GM12878 (cell line): ENCODE measurements around the gene NDC80. TPM values are rescaled to one million over a fixed set of nuclear protein-coding genes. Genes with fewer than 3 reads are reported as not detected.

Experiments
- BACH1 ChIP-seq: fragments of 450-650 bp; IDR thresholded peaks from 2 replicates; pipeline ENCODE4 v1.6.1; 2017; ENCODE audit warnings: mild to moderate bottlenecking, borderline replicate concordance
- BRCA1 ChIP-seq: IDR thresholded peaks from 2 replicates; pipeline ENCODE4 v1.6.1; 2011; ENCODE audit warnings: low read depth, low read length, improper control_type of control experiment
- CEBPB ChIP-seq, 2 experiments: fragments of 150-350 bp in 1 of 2; IDR thresholded peaks; 2 replicates each; pipeline ENCODE4 v1.6.1; 2012 to 2014; ENCODE audit warnings: low read depth in 2 of 2, low read length in 2 of 2, borderline replicate concordance in 1 of 2, inconsistent platforms in 1 of 2
- JUND ChIP-seq: IDR thresholded peaks from 2 replicates; pipeline ENCODE4 v1.6.1; 2012; ENCODE audit warnings: low read depth, mild to moderate bottlenecking, low read length, improper control_type of control experiment, moderate library complexity
- MEF2B ChIP-seq: fragments of 450-650 bp; IDR thresholded peaks from 2 replicates; pipeline ENCODE4 v1.6.1; 2018; ENCODE audit warnings: mild to moderate bottlenecking, moderate library complexity; ENCODE audit not compliant: partially characterized antibody, poor library complexity, severe bottlenecking
- NRF1 ChIP-seq: conservative IDR thresholded peaks from 2 replicates; pipeline ENCODE4 v1.6.1; 2011; ENCODE audit warnings: mild to moderate bottlenecking, low read depth, low read length, improper control_type of control experiment
- POU2F2 ChIP-seq: IDR thresholded peaks from 3 replicates; pipeline ENCODE4 v1.6.1; 2011; ENCODE audit warnings: low read depth, mild to moderate bottlenecking, low read length, borderline replicate concordance
- TCF7 ChIP-seq: IDR thresholded peaks from 2 replicates; pipeline ENCODE4 v1.6.1; 2014; ENCODE audit warnings: antibody characterized with exemption, borderline replicate concordance
- polyA plus RNA-seq, 11 experiments: library from polyadenylated mRNA; depleted of rRNA in 4 of 11; unstranded in 6 of 11; stranded (reverse) in 5 of 11; fragments of >200 nt; fragmentation: Nextera tagmentation in 4 of 11; fragmentation: Illumina TruSeq in 1 of 11; extraction: Ambion mirVana in 4 of 11; extraction: Trizol in 1 of 11; gene quantifications; 1 replicate in 1 of 11; 2 replicates in 10 of 11; pipeline versions ENCODE4 v1.2.1 to v1.2.3, GENCODE V29; 2011 to 2016; ENCODE audit warnings: inconsistent platforms in 2 of 11, missing spikeins in 2 of 11, low read depth in 1 of 11
- total RNA-seq, 4 experiments: library from RNA; depleted of rRNA in 3 of 4; stranded (reverse); fragments of >200 nt in 3 of 4; fragmentation: Illumina TruSeq in 1 of 4; extraction: Trizol in 1 of 4; gene quantifications; 2 replicates each; pipeline versions ENCODE4 v1.2.1 to v1.2.3, GENCODE V29; 2013 to 2021
- TF ChIP-seq, protein P1 (sequence below): fragments of 450-650 bp; IDR thresholded peaks from 2 replicates; pipeline ENCODE4 v1.6.1; 2018; ENCODE audit warnings: mild to moderate bottlenecking, low read depth, moderate library complexity; ENCODE audit not compliant: partially characterized antibody
- TF ChIP-seq, protein P2 (sequence below): IDR thresholded peaks from 2 replicates; pipeline ENCODE4 v1.6.1; 2012; ENCODE audit warnings: low read length, inconsistent platforms
- TF ChIP-seq, protein P3 (sequence below): fragments of 450-650 bp; IDR thresholded peaks from 2 replicates; pipeline ENCODE4 v1.6.1; 2016; ENCODE audit warnings: mild to moderate bottlenecking
- TF ChIP-seq, protein P4 (sequence below): fragments of 450-650 bp; IDR thresholded peaks from 2 replicates; pipeline ENCODE4 v1.6.1; 2017; ENCODE audit warnings: mild to moderate bottlenecking, moderate library complexity

The NDC80 gene
- total and polyA plus RNA-seq, 10 of the 15 experiments (the other 5 are each of a cell fraction or from before 2014, with no cell fraction given) = 36.5 to 80.8 (median 54.7) TPM

DNA sequence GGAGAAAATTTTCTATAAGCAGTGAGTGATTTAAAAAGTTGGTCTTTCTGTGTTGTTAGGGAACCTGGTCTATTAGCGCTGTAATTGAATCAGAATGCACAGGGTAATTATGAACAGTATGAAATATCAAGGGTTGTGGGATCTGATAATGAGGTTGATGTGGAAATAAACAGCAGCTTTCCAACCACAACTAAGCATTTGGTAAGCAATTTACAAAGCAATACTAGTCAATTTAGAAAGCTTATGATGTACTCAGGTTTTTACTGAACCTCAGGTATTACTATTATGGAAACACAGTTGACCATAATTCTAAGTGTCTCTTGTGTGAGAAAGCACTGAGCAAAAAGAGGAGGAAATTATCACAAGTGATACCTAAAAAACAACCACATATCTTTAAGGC is 73.2 kb downstream of the NDC80 start (continued):
- TF ChIP-seq, protein P1, sequence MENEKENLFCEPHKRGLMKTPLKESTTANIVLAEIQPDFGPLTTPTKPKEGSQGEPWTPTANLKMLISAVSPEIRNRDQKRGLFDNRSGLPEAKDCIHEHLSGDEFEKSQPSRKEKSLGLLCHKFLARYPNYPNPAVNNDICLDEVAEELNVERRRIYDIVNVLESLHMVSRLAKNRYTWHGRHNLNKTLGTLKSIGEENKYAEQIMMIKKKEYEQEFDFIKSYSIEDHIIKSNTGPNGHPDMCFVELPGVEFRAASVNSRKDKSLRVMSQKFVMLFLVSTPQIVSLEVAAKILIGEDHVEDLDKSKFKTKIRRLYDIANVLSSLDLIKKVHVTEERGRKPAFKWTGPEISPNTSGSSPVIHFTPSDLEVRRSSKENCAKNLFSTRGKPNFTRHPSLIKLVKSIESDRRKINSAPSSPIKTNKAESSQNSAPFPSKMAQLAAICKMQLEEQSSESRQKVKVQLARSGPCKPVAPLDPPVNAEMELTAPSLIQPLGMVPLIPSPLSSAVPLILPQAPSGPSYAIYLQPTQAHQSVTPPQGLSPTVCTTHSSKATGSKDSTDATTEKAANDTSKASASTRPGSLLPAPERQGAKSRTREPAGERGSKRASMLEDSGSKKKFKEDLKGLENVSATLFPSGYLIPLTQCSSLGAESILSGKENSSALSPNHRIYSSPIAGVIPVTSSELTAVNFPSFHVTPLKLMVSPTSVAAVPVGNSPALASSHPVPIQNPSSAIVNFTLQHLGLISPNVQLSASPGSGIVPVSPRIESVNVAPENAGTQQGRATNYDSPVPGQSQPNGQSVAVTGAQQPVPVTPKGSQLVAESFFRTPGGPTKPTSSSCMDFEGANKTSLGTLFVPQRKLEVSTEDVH = no peak
- TF ChIP-seq, protein P2, sequence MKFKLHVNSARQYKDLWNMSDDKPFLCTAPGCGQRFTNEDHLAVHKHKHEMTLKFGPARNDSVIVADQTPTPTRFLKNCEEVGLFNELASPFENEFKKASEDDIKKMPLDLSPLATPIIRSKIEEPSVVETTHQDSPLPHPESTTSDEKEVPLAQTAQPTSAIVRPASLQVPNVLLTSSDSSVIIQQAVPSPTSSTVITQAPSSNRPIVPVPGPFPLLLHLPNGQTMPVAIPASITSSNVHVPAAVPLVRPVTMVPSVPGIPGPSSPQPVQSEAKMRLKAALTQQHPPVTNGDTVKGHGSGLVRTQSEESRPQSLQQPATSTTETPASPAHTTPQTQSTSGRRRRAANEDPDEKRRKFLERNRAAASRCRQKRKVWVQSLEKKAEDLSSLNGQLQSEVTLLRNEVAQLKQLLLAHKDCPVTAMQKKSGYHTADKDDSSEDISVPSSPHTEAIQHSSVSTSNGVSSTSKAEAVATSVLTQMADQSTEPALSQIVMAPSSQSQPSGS = no peak
- no peak for TF ChIP-seq POU2F2
- TF ChIP-seq, protein P3, sequence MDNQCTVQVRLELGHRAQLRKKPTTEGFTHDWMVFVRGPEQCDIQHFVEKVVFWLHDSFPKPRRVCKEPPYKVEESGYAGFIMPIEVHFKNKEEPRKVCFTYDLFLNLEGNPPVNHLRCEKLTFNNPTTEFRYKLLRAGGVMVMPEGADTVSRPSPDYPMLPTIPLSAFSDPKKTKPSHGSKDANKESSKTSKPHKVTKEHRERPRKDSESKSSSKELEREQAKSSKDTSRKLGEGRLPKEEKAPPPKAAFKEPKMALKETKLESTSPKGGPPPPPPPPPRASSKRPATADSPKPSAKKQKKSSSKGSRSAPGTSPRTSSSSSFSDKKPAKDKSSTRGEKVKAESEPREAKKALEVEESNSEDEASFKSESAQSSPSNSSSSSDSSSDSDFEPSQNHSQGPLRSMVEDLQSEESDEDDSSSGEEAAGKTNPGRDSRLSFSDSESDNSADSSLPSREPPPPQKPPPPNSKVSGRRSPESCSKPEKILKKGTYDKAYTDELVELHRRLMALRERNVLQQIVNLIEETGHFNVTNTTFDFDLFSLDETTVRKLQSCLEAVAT = no peak
- TF ChIP-seq BRCA1 = no peak
- no peak for TF ChIP-seq CEBPB (IDR thresholded peaks at IDR 0.05; ENCODE audit: borderline replicate concordance in 1 of 2, low read depth in 2 of 2, low read length in 2 of 2)
- no peak for TF ChIP-seq MEF2B
- TF ChIP-seq, protein P4, sequence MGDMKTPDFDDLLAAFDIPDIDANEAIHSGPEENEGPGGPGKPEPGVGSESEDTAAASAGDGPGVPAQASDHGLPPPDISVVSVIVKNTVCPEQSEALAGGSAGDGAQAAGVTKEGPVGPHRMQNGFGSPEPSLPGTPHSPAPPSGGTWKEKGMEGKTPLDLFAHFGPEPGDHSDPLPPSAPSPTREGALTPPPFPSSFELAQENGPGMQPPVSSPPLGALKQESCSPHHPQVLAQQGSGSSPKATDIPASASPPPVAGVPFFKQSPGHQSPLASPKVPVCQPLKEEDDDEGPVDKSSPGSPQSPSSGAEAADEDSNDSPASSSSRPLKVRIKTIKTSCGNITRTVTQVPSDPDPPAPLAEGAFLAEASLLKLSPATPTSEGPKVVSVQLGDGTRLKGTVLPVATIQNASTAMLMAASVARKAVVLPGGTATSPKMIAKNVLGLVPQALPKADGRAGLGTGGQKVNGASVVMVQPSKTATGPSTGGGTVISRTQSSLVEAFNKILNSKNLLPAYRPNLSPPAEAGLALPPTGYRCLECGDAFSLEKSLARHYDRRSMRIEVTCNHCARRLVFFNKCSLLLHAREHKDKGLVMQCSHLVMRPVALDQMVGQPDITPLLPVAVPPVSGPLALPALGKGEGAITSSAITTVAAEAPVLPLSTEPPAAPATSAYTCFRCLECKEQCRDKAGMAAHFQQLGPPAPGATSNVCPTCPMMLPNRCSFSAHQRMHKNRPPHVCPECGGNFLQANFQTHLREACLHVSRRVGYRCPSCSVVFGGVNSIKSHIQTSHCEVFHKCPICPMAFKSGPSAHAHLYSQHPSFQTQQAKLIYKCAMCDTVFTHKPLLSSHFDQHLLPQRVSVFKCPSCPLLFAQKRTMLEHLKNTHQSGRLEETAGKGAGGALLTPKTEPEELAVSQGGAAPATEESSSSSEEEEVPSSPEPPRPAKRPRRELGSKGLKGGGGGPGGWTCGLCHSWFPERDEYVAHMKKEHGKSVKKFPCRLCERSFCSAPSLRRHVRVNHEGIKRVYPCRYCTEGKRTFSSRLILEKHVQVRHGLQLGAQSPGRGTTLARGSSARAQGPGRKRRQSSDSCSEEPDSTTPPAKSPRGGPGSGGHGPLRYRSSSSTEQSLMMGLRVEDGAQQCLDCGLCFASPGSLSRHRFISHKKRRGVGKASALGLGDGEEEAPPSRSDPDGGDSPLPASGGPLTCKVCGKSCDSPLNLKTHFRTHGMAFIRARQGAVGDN = no peak
- no peak for TF ChIP-seq BACH1
- no peak for TF ChIP-seq NRF1
- no peak for TF ChIP-seq JUND
- no peak for TF ChIP-seq TCF7
